Adrenal gland (tissue), 5 donors: ENCODE results near the gene MRGPRF.

Experiments used
- CTCF ChIP-seq, 6 experiments: fragments of 450-650 bp in 4 of 6; fragments of 200-600 bp in 2 of 6; sonication (generic) in 1 of 6; IDR thresholded peaks; 1 replicate in 5 of 6; 2 replicates in 1 of 6; pipeline versions ENCODE4 v1.5.1 to v1.8.0; 2016 to 2021; ENCODE audit warnings: antibody characterized with exemption in 6 of 6, mild to moderate bottlenecking in 2 of 6, moderate library complexity in 1 of 6
- POLR2A ChIP-seq, 2 donors: fragments of 450-650 bp; IDR thresholded peaks; one replicate each; pipeline ENCODE4 v1.6.1; 2017; ENCODE audit warnings: antibody characterized with exemption in 2 of 2, mild to moderate bottlenecking in 2 of 2, moderate library complexity in 1 of 2
- donor health status: DM: no; HTN: no; CAD: no.

GRCh38 chr11:69000391-69000790 is 12.7 kb downstream of the MRGPRF start:
- TF ChIP-seq CTCF (IDR thresholded peaks at IDR 0.05) (no peak), POLR2A (IDR thresholded peaks at IDR 0.05) (no peak)
